ENCODE data around the gene ECD. TPM values are rescaled to one million over a fixed set of nuclear protein-coding genes. Genes with fewer than 3 reads are reported as not detected.

Gene ECD
- polyA plus RNA-seq, 1 donor (not counting 4 experiments of a cell fraction or from before 2014, with no cell fraction given): 35.8 TPM

DNA sequence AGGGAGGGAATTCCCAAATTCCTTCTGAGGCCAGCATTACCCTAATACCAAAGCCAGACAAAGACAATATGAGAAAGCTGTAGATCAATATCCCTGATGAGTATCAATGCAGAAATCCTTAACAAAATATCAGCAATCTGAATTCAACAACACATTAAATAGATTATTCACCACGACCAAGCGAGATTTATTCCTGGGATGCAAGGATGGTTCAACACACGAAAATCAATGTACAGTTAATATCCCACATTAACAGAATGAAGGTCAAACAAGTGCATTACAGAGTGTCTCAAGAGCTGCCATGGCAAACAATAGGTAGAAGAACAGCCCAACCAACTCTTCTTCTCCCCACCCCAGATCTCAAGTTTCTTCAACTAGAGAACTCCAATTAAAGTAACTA, 6.1 kb downstream of the ECD start:
- no peaks in the 10 kb centered on the region for H4K20me1 ChIP-seq (ENCODE audit: control insufficient read depth, extremely low read depth, insufficient read depth, low read length)
- dilution Hi-C loops (cut with MboI; ENCODE audit: extremely low pct_ligation_motif_present, low sequenced_read_pairs): no loop called here
- no peak for TF ChIP-seq EZH2 (IDR thresholded peaks at IDR 0.05; ENCODE audit: low read length)
- TF ChIP-seq, protein P1, sequence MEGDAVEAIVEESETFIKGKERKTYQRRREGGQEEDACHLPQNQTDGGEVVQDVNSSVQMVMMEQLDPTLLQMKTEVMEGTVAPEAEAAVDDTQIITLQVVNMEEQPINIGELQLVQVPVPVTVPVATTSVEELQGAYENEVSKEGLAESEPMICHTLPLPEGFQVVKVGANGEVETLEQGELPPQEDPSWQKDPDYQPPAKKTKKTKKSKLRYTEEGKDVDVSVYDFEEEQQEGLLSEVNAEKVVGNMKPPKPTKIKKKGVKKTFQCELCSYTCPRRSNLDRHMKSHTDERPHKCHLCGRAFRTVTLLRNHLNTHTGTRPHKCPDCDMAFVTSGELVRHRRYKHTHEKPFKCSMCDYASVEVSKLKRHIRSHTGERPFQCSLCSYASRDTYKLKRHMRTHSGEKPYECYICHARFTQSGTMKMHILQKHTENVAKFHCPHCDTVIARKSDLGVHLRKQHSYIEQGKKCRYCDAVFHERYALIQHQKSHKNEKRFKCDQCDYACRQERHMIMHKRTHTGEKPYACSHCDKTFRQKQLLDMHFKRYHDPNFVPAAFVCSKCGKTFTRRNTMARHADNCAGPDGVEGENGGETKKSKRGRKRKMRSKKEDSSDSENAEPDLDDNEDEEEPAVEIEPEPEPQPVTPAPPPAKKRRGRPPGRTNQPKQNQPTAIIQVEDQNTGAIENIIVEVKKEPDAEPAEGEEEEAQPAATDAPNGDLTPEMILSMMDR (optimal IDR thresholded peaks at IDR 0.05 in 1 of 3, IDR thresholded peaks at IDR 0.05 in 1 of 3, conservative IDR thresholded peaks at IDR 0.05 in 1 of 3; ENCODE audit: extremely low read depth in 1 of 3, insufficient read depth in 2 of 3, low read length in 3 of 3): no peak
- H3K27me3 ChIP-seq (ENCODE audit: control insufficient read depth, extremely low read depth, insufficient read depth, low read length): no peaks in the 10 kb centered on the region
- no peak overlapping the region for H3K27ac ChIP-seq (ENCODE audit: control insufficient read depth, insufficient read depth, low read length)
- DNase-seq (ENCODE audit: low read depth, low spot score) (no peak), FAIRE-seq (no peak)
- H3K4me2 ChIP-seq (ENCODE audit: control insufficient read depth, extremely low read depth, insufficient read depth, low read depth, low read length): no peak overlapping the region
- no peaks in the 10 kb centered on the region for H3K9me3 ChIP-seq (ENCODE audit: control insufficient read depth, low read depth, low read length)
- no peaks in the 10 kb centered on the region for H3K9me1 ChIP-seq (ENCODE audit: control insufficient read depth, extremely low read depth, insufficient read depth, low read length)
- H3K36me3 ChIP-seq (ENCODE audit: control insufficient read depth in 2 of 2, extremely low read depth in 1 of 2, insufficient read depth in 2 of 2, low read length in 2 of 2): peaks cover 6 to 8% of the 10 kb centered on the region in 2 experiments
- no peak overlapping the region for H3K9ac ChIP-seq (ENCODE audit: control insufficient read depth, extremely low read depth, insufficient read depth, low read length)
- peaks cover 50% of the 10 kb centered on the region for H3K79me2 ChIP-seq (ENCODE audit: control insufficient read depth, insufficient read depth, low read length)
- no peak overlapping the region for H2AFZ ChIP-seq (ENCODE audit: control insufficient read depth, low read length)
- H3K4me1 ChIP-seq (ENCODE audit: control insufficient read depth, extremely low read depth, insufficient read depth, low read length): no peaks in the 10 kb centered on the region
- H3K4me3 ChIP-seq (ENCODE audit: control insufficient read depth in 2 of 3, extremely low read depth in 1 of 3, insufficient read depth in 2 of 3, low read depth in 1 of 3, low read length in 3 of 3): no peak overlapping the region

DNA sequence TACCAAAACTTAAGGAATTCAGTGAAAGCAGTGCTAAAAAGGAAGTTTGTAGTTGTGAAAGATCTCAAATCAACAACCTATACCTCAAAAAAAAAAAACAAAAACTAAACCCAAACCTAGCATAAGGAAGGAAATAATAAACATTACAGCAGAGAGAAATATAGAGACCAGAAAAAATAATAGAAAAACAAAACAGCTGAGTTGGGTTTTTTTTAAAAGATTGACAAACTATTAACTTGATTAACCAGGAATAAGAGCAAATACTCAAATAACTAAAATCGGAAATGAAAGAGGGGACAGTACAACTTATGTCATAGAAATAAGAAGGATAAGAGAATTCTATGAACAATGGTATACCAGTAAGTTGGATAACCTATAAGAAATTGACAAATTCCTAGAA, 6.7 kb downstream of the ECD start:
- Histone ChIP-seq H3K27ac (ENCODE audit: control insufficient read depth, insufficient read depth, low read length) (no peak overlapping the region), H3K36me3 (ENCODE audit: control insufficient read depth in 2 of 2, extremely low read depth in 1 of 2, insufficient read depth in 2 of 2, low read length in 2 of 2) (peaks cover 6 to 11% of the 10 kb centered on the region in 2 experiments), H2AFZ (ENCODE audit: control insufficient read depth, low read length) (no peak overlapping the region), H4K20me1 (ENCODE audit: control insufficient read depth, extremely low read depth, insufficient read depth, low read length) (no peaks in the 10 kb centered on the region), H3K27me3 (ENCODE audit: control insufficient read depth, extremely low read depth, insufficient read depth, low read length) (no peaks in the 10 kb centered on the region), H3K9me1 (ENCODE audit: control insufficient read depth, extremely low read depth, insufficient read depth, low read length) (no peaks in the 10 kb centered on the region), H3K4me2 (ENCODE audit: control insufficient read depth, extremely low read depth, insufficient read depth, low read depth, low read length) (no peak overlapping the region), H3K79me2 (ENCODE audit: control insufficient read depth, insufficient read depth, low read length) (peaks cover 44% of the 10 kb centered on the region), H3K4me3 (ENCODE audit: control insufficient read depth in 2 of 3, extremely low read depth in 1 of 3, insufficient read depth in 2 of 3, low read depth in 1 of 3, low read length in 3 of 3) (no peak overlapping the region), H3K9me3 (ENCODE audit: control insufficient read depth, low read depth, low read length) (no peaks in the 10 kb centered on the region), H3K4me1 (ENCODE audit: control insufficient read depth, extremely low read depth, insufficient read depth, low read length) (no peaks in the 10 kb centered on the region), H3K9ac (ENCODE audit: control insufficient read depth, extremely low read depth, insufficient read depth, low read length) (no peak overlapping the region)
- no peak for FAIRE-seq
- dilution Hi-C loops (cut with MboI; ENCODE audit: extremely low pct_ligation_motif_present, low sequenced_read_pairs): no loop called here
- no peak for TF ChIP-seq EZH2 (IDR thresholded peaks at IDR 0.05; ENCODE audit: low read length)
- TF ChIP-seq, protein P1 (optimal IDR thresholded peaks at IDR 0.05 in 1 of 3, IDR thresholded peaks at IDR 0.05 in 1 of 3, conservative IDR thresholded peaks at IDR 0.05 in 1 of 3; ENCODE audit: extremely low read depth in 1 of 3, insufficient read depth in 2 of 3, low read length in 3 of 3): no peak
- DNase-seq (ENCODE audit: low read depth, low spot score): no peak

Data from keratinocyte (primary cell).